ENCODE data around the gene PDE4C.
A peak's percentile ranks its signal among the peaks of the same experiment; 100 is the strongest.

Gene PDE4C

GRCh38 chr19:18198374-18198773, 27.9 kb downstream of the PDE4C start:
- peaks cover 7% of the 10 kb centered on the region for H3K4me1 ChIP-seq
- H3K4me2 ChIP-seq (ENCODE audit: low read length): no peak overlapping the region
- H3K36me3 ChIP-seq (ENCODE audit: control insufficient read depth, insufficient read depth, low read length): no peaks in the 10 kb centered on the region
- no peak overlapping the region for H3K4me3 ChIP-seq (ENCODE audit: low read depth, low read length)
- no peaks in the 10 kb centered on the region for H3K27me3 ChIP-seq (ENCODE audit: control insufficient read depth, insufficient read depth, low read length)
- TF ChIP-seq CTCF (IDR thresholded peaks at IDR 0.05): no peak
- H3K9me3 ChIP-seq (ENCODE audit: control insufficient read depth, low read length): no peaks in the 10 kb centered on the region
- no peak overlapping the region for H2AFZ ChIP-seq
- H3K27ac ChIP-seq: no peak overlapping the region
- H3K9ac ChIP-seq: no peak overlapping the region
- peaks cover 4% of the 10 kb centered on the region for H3K79me2 ChIP-seq

DNA sequence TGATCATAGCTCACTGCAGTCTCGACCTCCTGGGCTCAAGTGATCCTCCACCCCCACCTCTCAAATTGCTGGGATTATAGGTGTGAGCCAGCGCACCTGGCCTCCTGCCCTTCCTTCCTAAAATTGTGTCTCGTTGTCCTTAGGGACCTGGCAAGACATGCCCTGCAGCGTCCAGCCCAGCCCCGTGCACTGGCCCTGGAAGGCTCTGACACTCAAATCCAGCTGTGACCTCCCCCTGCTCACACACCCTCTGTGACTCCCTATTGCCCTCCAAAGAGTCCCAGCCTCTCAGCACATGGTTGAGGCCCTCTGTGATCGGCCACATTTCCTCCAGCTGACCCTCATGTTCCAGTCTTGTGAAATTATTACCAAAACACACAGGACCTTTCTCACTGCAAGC, 28.3 kb downstream of the PDE4C start:
- no peaks in the 10 kb centered on the region for H3K27me3 ChIP-seq (ENCODE audit: control insufficient read depth, insufficient read depth, low read length)
- H3K36me3 ChIP-seq (ENCODE audit: control insufficient read depth, insufficient read depth, low read length): no peaks in the 10 kb centered on the region
- H2AFZ ChIP-seq: no peak overlapping the region
- TF ChIP-seq CTCF (IDR thresholded peaks at IDR 0.05): no peak
- H3K9ac ChIP-seq: no peak overlapping the region
- H3K4me2 ChIP-seq (ENCODE audit: low read length): no peak overlapping the region
- no peak overlapping the region for H3K27ac ChIP-seq
- no peaks in the 10 kb centered on the region for H3K9me3 ChIP-seq (ENCODE audit: control insufficient read depth, low read length)
- no peak overlapping the region for H3K4me3 ChIP-seq (ENCODE audit: low read depth, low read length)
- no peaks in the 10 kb centered on the region for H3K79me2 ChIP-seq
- H3K4me1 ChIP-seq: peaks cover 5% of the 10 kb centered on the region

DNA sequence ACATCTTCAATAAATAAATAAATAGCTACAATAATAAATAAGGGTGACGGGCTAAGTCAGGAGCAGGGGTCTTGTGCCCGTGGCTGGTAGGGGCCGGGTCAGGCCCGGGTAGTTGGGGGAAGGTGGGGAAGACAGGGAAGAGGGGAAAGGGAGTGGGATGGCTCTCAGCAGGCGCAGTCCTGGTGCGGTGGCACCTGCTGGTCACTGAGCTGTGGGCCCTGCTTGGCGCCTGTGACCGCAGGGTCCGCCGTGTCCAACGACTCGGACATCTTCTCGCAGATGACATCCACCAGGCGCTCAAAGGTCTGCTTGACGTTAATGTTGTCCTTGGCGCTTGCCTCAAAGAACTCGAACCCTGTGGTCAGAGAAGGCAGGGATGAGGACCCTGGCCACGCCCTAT, 28.9 kb downstream of the PDE4C start:
- Histone ChIP-seq H3K4me3 (ENCODE audit: low read depth, low read length) (no peak overlapping the region), H3K9ac (no peak overlapping the region), H3K4me2 (ENCODE audit: low read length) (no peak overlapping the region), H3K27ac (no peak overlapping the region), H3K36me3 (ENCODE audit: control insufficient read depth, insufficient read depth, low read length) (no peaks in the 10 kb centered on the region), H3K27me3 (ENCODE audit: control insufficient read depth, insufficient read depth, low read length) (no peaks in the 10 kb centered on the region), H3K9me3 (ENCODE audit: control insufficient read depth, low read length) (no peaks in the 10 kb centered on the region), H2AFZ (no peak overlapping the region), H3K4me1 (peaks cover 5% of the 10 kb centered on the region), H3K79me2 (no peaks in the 10 kb centered on the region)
- TF ChIP-seq CTCF (IDR thresholded peaks at IDR 0.05): no peak

GRCh38 chr19:18196511-18196845, 29.8 kb downstream of the PDE4C start:
- no peaks in the 10 kb centered on the region for H3K36me3 ChIP-seq (ENCODE audit: control insufficient read depth, insufficient read depth, low read length)
- H3K9ac ChIP-seq: no peak overlapping the region
- no peak overlapping the region for H3K4me2 ChIP-seq (ENCODE audit: low read length)
- H3K4me1 ChIP-seq: peaks cover 5% of the 10 kb centered on the region
- H3K27me3 ChIP-seq (ENCODE audit: control insufficient read depth, insufficient read depth, low read length): no peaks in the 10 kb centered on the region
- H3K9me3 ChIP-seq (ENCODE audit: control insufficient read depth, low read length): no peaks in the 10 kb centered on the region
- no peak for TF ChIP-seq CTCF (IDR thresholded peaks at IDR 0.05)
- H3K79me2 ChIP-seq: no peaks in the 10 kb centered on the region
- no peak overlapping the region for H2AFZ ChIP-seq
- no peak overlapping the region for H3K4me3 ChIP-seq (ENCODE audit: low read depth, low read length)
- no peak overlapping the region for H3K27ac ChIP-seq

DNA sequence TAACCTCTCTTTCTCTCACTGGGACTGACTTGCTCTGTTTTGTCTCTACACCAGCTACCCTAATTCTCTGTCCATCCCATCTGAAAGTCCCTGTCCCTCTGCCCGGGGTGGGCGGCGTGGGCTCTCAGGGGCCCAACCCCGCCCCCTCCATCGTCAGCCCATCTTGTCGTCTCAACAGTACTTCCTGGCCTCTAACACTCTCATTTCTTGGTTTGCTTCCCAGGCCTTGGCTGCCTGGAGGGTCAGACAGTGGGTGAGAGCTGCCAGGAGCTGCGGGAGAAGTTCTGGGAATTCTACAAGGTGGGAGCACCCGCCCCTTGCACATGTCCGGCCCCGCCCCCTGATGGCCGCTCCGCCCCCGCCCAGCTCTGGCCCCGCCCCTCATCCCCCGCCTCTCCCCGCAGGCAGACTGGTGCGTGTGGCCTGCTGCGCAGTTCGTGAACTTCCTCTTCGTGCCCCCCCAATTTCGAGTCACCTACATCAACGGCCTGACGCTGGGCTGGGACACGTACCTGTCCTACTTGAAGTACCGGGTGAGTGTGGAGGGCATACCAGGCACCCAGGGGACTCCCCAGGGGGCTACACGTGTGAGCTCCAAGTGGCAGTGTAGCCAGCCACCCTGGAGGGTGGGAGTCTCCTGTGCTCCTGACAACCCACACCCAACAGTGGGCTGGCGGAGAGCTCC, 31.5 kb downstream of the PDE4C start:
- peak overlapping the region; percentile 81 for H3K4me3 ChIP-seq (ENCODE audit: low read depth, low read length)
- H3K27ac ChIP-seq: no peak overlapping the region
- no peak overlapping the region for H3K9ac ChIP-seq

More for the DNA sequence above, 31.5 kb downstream of the PDE4C start:
- H3K79me2 ChIP-seq: no peaks in the 10 kb centered on the region
- no peaks in the 10 kb centered on the region for H3K36me3 ChIP-seq (ENCODE audit: control insufficient read depth, insufficient read depth, low read length)
- H3K4me1 ChIP-seq: peaks cover 5% of the 10 kb centered on the region
- TF ChIP-seq CTCF (IDR thresholded peaks at IDR 0.05): no peak
- no peak overlapping the region for H2AFZ ChIP-seq
- peak overlapping the region; percentile 90 for H3K4me2 ChIP-seq (ENCODE audit: low read length)
- H3K27me3 ChIP-seq (ENCODE audit: control insufficient read depth, insufficient read depth, low read length): no peaks in the 10 kb centered on the region
- no peaks in the 10 kb centered on the region for H3K9me3 ChIP-seq (ENCODE audit: control insufficient read depth, low read length)

All from parathyroid adenoma (tissue), 2 donors.